ENCODE measurements around the gene CD63. TPM values are rescaled to one million over a fixed set of nuclear protein-coding genes. Genes with fewer than 3 reads are reported as not detected.
A peak's percentile ranks its signal among the peaks of the same experiment; 100 is the strongest.

CD63 gene
- total RNA-seq, 2 experiments from 2014 or later = 222 to 288 TPM

- ATAC-seq (peak; percentile 35), DNase-seq (peak; percentile 85)
- H3K27ac Mint-ChIP-seq = peak overlapping the region; percentile 12
- H3K4me1 Mint-ChIP-seq = peaks cover 57% of the 10 kb centered on the region
- no peaks in the 10 kb centered on the region for H3K9me3 Mint-ChIP-seq (ENCODE audit: low read depth)
- CTCF ChIA-PET = interaction anchor here (1.0 to 11.3 kb wide), 6 partner anchors 8 to 297 kb away, joined by 3 to 233 read pairs (median 4); partner anchors contain the start of gene BLOC1S1
- H3K4me3 Mint-ChIP-seq = no peak overlapping the region
- H3K27me3 Mint-ChIP-seq = no peaks in the 10 kb centered on the region
- H3K36me3 Mint-ChIP-seq = peaks cover 17% of the 10 kb centered on the region
Observed at GRCh38 chr12:55724226-55724939, 4.4 kb downstream of the CD63 start.

- no peak for ATAC-seq
- CTCF ChIA-PET = interaction anchor here (1.4 to 11.3 kb wide), 4 partner anchors 13 to 77 kb away, joined by 3 to 233 read pairs (median 4); no protein-coding TSS in a partner anchor
- no peaks in the 10 kb centered on the region for H3K27me3 Mint-ChIP-seq
- H3K27ac Mint-ChIP-seq = peak overlapping the region; percentile 18
- peaks cover 63% of the 10 kb centered on the region for H3K4me1 Mint-ChIP-seq
- H3K36me3 Mint-ChIP-seq = peaks cover 17% of the 10 kb centered on the region
- H3K9me3 Mint-ChIP-seq (ENCODE audit: low read depth) = no peaks in the 10 kb centered on the region
- H3K4me3 Mint-ChIP-seq = no peak overlapping the region
- no peak for DNase-seq
Observed at GRCh38 chr12:55723516-55724225, 5.1 kb downstream of the CD63 start.

- peaks cover 22% of the 10 kb centered on the region for H3K36me3 Mint-ChIP-seq
- H3K27ac Mint-ChIP-seq = no peak overlapping the region
- no peak for ATAC-seq
- CTCF ChIA-PET = interaction anchor here (1.4 to 11.3 kb wide), 4 partner anchors 14 to 76 kb away, joined by 3 to 233 read pairs (median 4); no protein-coding TSS in a partner anchor
- no peak for DNase-seq
- no peaks in the 10 kb centered on the region for H3K9me3 Mint-ChIP-seq (ENCODE audit: low read depth)
- no peaks in the 10 kb centered on the region for H3K27me3 Mint-ChIP-seq
- peaks cover 70% of the 10 kb centered on the region for H3K4me1 Mint-ChIP-seq
- no peak overlapping the region for H3K4me3 Mint-ChIP-seq
Observed at GRCh38 chr12:55722948-55723347, 5.9 kb downstream of the CD63 start.

- no peak for ATAC-seq
- H3K27me3 Mint-ChIP-seq = no peaks in the 10 kb centered on the region
- CTCF ChIA-PET = interaction anchor here (1.0 to 11.3 kb wide), 4 partner anchors 8 to 65 kb away, joined by 3 to 233 read pairs (median 12); partner anchors contain the start of gene CD63
- no peaks in the 10 kb centered on the region for H3K9me3 Mint-ChIP-seq (ENCODE audit: low read depth)
- no peak overlapping the region for H3K4me3 Mint-ChIP-seq
- no peak for DNase-seq
- no peak overlapping the region for H3K27ac Mint-ChIP-seq
- H3K36me3 Mint-ChIP-seq = peaks cover 21% of the 10 kb centered on the region
- H3K4me1 Mint-ChIP-seq = peaks cover 69% of the 10 kb centered on the region
Observed at GRCh38 chr12:55721601-55722213, 7.1 kb downstream of the CD63 start.

GRCh38 chr12:55720894-55721444 is 7.8 kb downstream of the CD63 start:
- Mint-ChIP-seq H3K4me1 (peaks cover 66% of the 10 kb centered on the region), H3K4me3 (no peak overlapping the region), H3K27me3 (no peaks in the 10 kb centered on the region), H3K27ac (peak overlapping the region; percentile 49), H3K36me3 (peaks cover 16% of the 10 kb centered on the region), H3K9me3 (ENCODE audit: low read depth) (no peaks in the 10 kb centered on the region)
- CTCF ChIA-PET = interaction anchor here (1.0 to 11.3 kb wide), 5 partner anchors 9 to 205 kb away, joined by 3 to 233 read pairs (median 4); partner anchors contain the start of gene CD63
- DNase-seq = peak; percentile 65
- peak; percentile 10 for ATAC-seq

GRCh38 chr12:55720071-55720564 is 8.7 kb downstream of the CD63 start, which contains the start of gene RDH5:
TSS of gene RDH5 (plus strand) at chr12:55720393. CDS start at chr12:55721185, 792 bp downstream.
- peaks cover 2% of the 10 kb centered on the region for H3K27me3 Mint-ChIP-seq
- H3K9me3 Mint-ChIP-seq (ENCODE audit: low read depth) = no peaks in the 10 kb centered on the region
- peaks cover 68% of the 10 kb centered on the region for H3K4me1 Mint-ChIP-seq
- peak within 1 kb of the TSS; percentile 49 for H3K27ac Mint-ChIP-seq
- H3K36me3 Mint-ChIP-seq = peaks cover 10% of the 10 kb centered on the region
- ATAC-seq (no peak), DNase-seq (no peak)
- CTCF ChIA-PET = interaction anchor here (1.0 to 11.3 kb wide), 5 partner anchors 10 to 206 kb away, joined by 3 to 233 read pairs (median 7); partner anchors contain the start of gene CD63
- no peak within 1 kb of the TSS for H3K4me3 Mint-ChIP-seq

GRCh38 chr12:55719371-55719770 is 9.4 kb downstream of the CD63 start:
- H3K9me3 Mint-ChIP-seq (ENCODE audit: low read depth) = no peaks in the 10 kb centered on the region
- H3K4me1 Mint-ChIP-seq = peaks cover 61% of the 10 kb centered on the region

GRCh38 chr12:55718624-55719275 is 10.1 kb downstream of the CD63 start:
- H3K27ac Mint-ChIP-seq = no peak overlapping the region
- H3K4me3 Mint-ChIP-seq = no peak overlapping the region
- DNase-seq = no peak
- ATAC-seq = no peak
- no peaks in the 10 kb centered on the region for H3K9me3 Mint-ChIP-seq (ENCODE audit: low read depth)
- H3K4me1 Mint-ChIP-seq = peaks cover 60% of the 10 kb centered on the region
- peaks cover 2% of the 10 kb centered on the region for H3K27me3 Mint-ChIP-seq
- CTCF ChIA-PET = interaction anchor here (2.0 to 11.3 kb wide), 3 partner anchors 11 to 18 kb away, joined by 7 to 233 read pairs (median 26); partner anchors contain the start of gene CD63
- H3K36me3 Mint-ChIP-seq = peaks cover 6% of the 10 kb centered on the region

More at GRCh38 chr12:55719371-55719770, 9.4 kb downstream of the CD63 start:
- H3K27ac Mint-ChIP-seq = no peak overlapping the region
- CTCF ChIA-PET = interaction anchor here (1.2 to 11.3 kb wide), 4 partner anchors 11 to 207 kb away, joined by 3 to 233 read pairs (median 14); partner anchors contain the start of gene CD63
- peaks cover 6% of the 10 kb centered on the region for H3K36me3 Mint-ChIP-seq
- no peak overlapping the region for H3K4me3 Mint-ChIP-seq
- peaks cover 2% of the 10 kb centered on the region for H3K27me3 Mint-ChIP-seq
- DNase-seq = no peak
- ATAC-seq = no peak

GRCh38 chr12:55718015-55718414 is 10.8 kb downstream of the CD63 start:
- CTCF ChIA-PET = interaction anchor here (1.0 to 11.3 kb wide), 4 partner anchors 12 to 71 kb away, joined by 4 to 233 read pairs (median 16); partner anchors contain the start of gene CD63
- DNase-seq (no peak), ATAC-seq (no peak)
- H3K36me3 Mint-ChIP-seq = peaks cover 6% of the 10 kb centered on the region
- H3K27me3 Mint-ChIP-seq = peaks cover 2% of the 10 kb centered on the region
- peak overlapping the region; percentile 90 for H3K4me3 Mint-ChIP-seq
- no peak overlapping the region for H3K27ac Mint-ChIP-seq
- peaks cover 60% of the 10 kb centered on the region for H3K4me1 Mint-ChIP-seq
- no peaks in the 10 kb centered on the region for H3K9me3 Mint-ChIP-seq (ENCODE audit: low read depth)

- H3K27me3 Mint-ChIP-seq = peaks cover 2% of the 10 kb centered on the region
- CTCF ChIA-PET = interaction anchor here (1.0 to 11.3 kb wide), 5 partner anchors 7 to 71 kb away, joined by 4 to 233 read pairs (median 15); partner anchors contain the start of gene CD63
- ATAC-seq (no peak), DNase-seq (no peak)
- peaks cover 6% of the 10 kb centered on the region for H3K36me3 Mint-ChIP-seq
- H3K4me1 Mint-ChIP-seq = peaks cover 60% of the 10 kb centered on the region
- no peaks in the 10 kb centered on the region for H3K9me3 Mint-ChIP-seq (ENCODE audit: low read depth)
- H3K4me3 Mint-ChIP-seq = peak overlapping the region; percentile 90
- H3K27ac Mint-ChIP-seq = peak overlapping the region; percentile 90
Observed at GRCh38 chr12:55717011-55718007, 11.5 kb downstream of the CD63 start.

- Mint-ChIP-seq H3K27me3 (peaks cover 7% of the 10 kb centered on the region), H3K4me1 (peaks cover 55% of the 10 kb centered on the region), H3K9me3 (ENCODE audit: low read depth) (no peaks in the 10 kb centered on the region), H3K27ac (peak overlapping the region; percentile 90), H3K4me3 (peak overlapping the region; percentile 90), H3K36me3 (peaks cover 5% of the 10 kb centered on the region)
- no peak for ATAC-seq
- no peak for DNase-seq
- CTCF ChIA-PET = interaction anchor here (1.4 to 11.3 kb wide), 6 partner anchors 8 to 224 kb away, joined by 5 to 233 read pairs (median 12); partner anchors contain the start of gene CD63
Observed at GRCh38 chr12:55716582-55716957, 12.2 kb downstream of the CD63 start.

Measured in activated CD8-positive, alpha-beta memory T cell treated with anti-CD3 and anti-CD28 coated beads, Interleukin-2, amount 10 ng/mL, durations not matched to agents 7 days and 5 days (primary cell).